ENCODE data around the gene BBS9.

- no peak for TF ChIP-seq CBX2 (IDR thresholded peaks at IDR 0.05; ENCODE audit: insufficient read depth, low read length, poor library complexity, severe bottlenecking)
- no peak for TF ChIP-seq CTCF (IDR thresholded peaks at IDR 0.05 in 2 of 3, conservative IDR thresholded peaks at IDR 0.05 in 1 of 3; ENCODE audit: insufficient read depth in 2 of 3, low read depth in 1 of 3, low read length in 3 of 3)
- no peak for TF ChIP-seq ZBTB40 (IDR thresholded peaks at IDR 0.05)
- no peak for TF ChIP-seq ZBTB40 (CRISPR knock-in tag; IDR thresholded peaks at IDR 0.05)
- no peak for TF ChIP-seq MAX (CRISPR knock-in tag; IDR thresholded peaks at IDR 0.05)
- TF ChIP-seq JUND (IDR thresholded peaks at IDR 0.05; ENCODE audit: borderline replicate concordance, low read depth, low read length) = no peak
- no peak for TF ChIP-seq JUND (tag; IDR thresholded peaks at IDR 0.05; ENCODE audit: borderline replicate concordance, low read depth, low read length)
- TF ChIP-seq COPS2 (conservative IDR thresholded peaks at IDR 0.05) = no peak
- no peak for TF ChIP-seq POLR2AphosphoS5 (IDR thresholded peaks at IDR 0.05; ENCODE audit: control insufficient read depth, insufficient read depth, low read depth, low read length)
- TF ChIP-seq JUN (IDR thresholded peaks at IDR 0.05; ENCODE audit: borderline replicate concordance, low read depth, low read length) = no peak
- TF ChIP-seq JUN (CRISPR knock-in tag; IDR thresholded peaks at IDR 0.05; ENCODE audit: borderline replicate concordance) = no peak
- no peak for TF ChIP-seq ZBTB26 (CRISPR knock-in tag; IDR thresholded peaks at IDR 0.05)
- TF ChIP-seq EZH2 (IDR thresholded peaks at IDR 0.05; ENCODE audit: borderline replicate concordance, low read depth, low read length) = no peak
- no peak for TF ChIP-seq ETV6 (IDR thresholded peaks at IDR 0.05; ENCODE audit: borderline replicate concordance in 1 of 2, low read depth in 2 of 2, low read length in 1 of 2)
- no peak for TF ChIP-seq ETV6 (CRISPR knock-in tag; IDR thresholded peaks at IDR 0.05; ENCODE audit: borderline replicate concordance)
- no peak for TF ChIP-seq POLR2A (conservative IDR thresholded peaks at IDR 0.05)
- TF ChIP-seq JUNB (CRISPR knock-in tag; conservative IDR thresholded peaks at IDR 0.05) = no peak
- no peak for TF ChIP-seq ZC3H8 (IDR thresholded peaks at IDR 0.05)
Measured at GRCh38 chr7:33448035-33448434, 318.7 kb downstream of the BBS9 start.

Measured in K562 (cell line).